Activated T-helper 1 cell treated with anti-CD3 and anti-CD28 coated beads, Interleukin-12 subunit alpha, Interleukin-12 subunit beta, Interleukin-2, Interleukin-4 antibody, amounts not matched to agents 30 ng/mL and 10 ng/mL and 1 ng/mL, durations not matched to agents 14 hours and 24 hours and 36 hours (primary cell): ENCODE data around the gene MYH10. TPM values are rescaled to one million over a fixed set of nuclear protein-coding genes. Genes with fewer than 3 reads are reported as not detected.

Source experiments
- DNase-seq: peaks from one replicate; pipeline ENCODE4 v3.0.0; 2021; ENCODE audit warnings: low spot score
- H3K27ac Mint-ChIP-seq: one replicate; pipeline ENCODE4 v1.8.0; 2021; ENCODE audit warnings: mild to moderate bottlenecking, mixed read lengths
- H3K27me3 Mint-ChIP-seq: one replicate; pipeline ENCODE4 v1.8.0; 2022; ENCODE audit warnings: mild to moderate bottlenecking, moderate library complexity, mixed read lengths; ENCODE audit not compliant: insufficient read depth
- H3K36me3 Mint-ChIP-seq: one replicate; pipeline ENCODE4 v1.8.0; 2021; ENCODE audit warnings: low read depth, mixed read lengths
- H3K4me1 Mint-ChIP-seq: one replicate; pipeline ENCODE4 v1.8.0; 2021; ENCODE audit warnings: low read depth, mixed read lengths
- H3K4me3 Mint-ChIP-seq: one replicate; pipeline ENCODE4 v1.8.0; 2021; ENCODE audit warnings: mild to moderate bottlenecking, moderate library complexity, mixed read lengths
- H3K9me3 Mint-ChIP-seq: one replicate; pipeline ENCODE4 v1.8.0; 2021; ENCODE audit warnings: mixed read lengths
- intact Hi-C: fragments of 100-400 bp; cut with micrococcal nuclease; formaldehyde crosslinking; loops from one replicate; pipeline ENCODE4 v1.15.1; 2024
- total RNA-seq: library from RNA; stranded (reverse); gene quantifications from 2 replicates; pipeline ENCODE4 v1.2.3, GENCODE V29; 2022

MYH10 gene
- total RNA-seq, 1 donor from 2014 or later = 15.3 TPM

DNA sequence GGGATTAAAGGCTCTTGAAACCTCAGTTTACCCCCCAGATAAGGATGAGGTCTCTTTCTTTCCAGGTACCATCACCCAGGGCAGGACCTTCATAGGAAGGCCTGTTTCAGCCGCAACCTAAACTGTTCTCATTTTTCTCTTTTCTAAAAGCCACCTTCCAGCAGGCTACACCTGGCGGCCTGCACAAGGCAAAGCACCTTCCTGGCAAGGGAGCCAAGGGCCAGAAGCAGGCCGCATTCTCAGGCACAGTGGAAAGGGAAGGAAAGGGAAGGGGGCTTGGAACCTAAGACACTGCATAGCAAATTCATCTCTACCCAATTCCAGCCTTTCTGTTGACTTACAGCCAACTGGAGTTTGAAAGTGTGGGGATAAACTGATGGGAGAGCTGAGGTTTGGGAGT is 203.7 kb downstream of the MYH10 start:
- Mint-ChIP-seq H3K27ac (no peak overlapping the region), H3K27me3 (peaks cover 15% of the 10 kb centered on the region), H3K36me3 (no peaks in the 10 kb centered on the region), H3K4me1 (no peaks in the 10 kb centered on the region), H3K4me3 (no peak overlapping the region), H3K9me3 (no peaks in the 10 kb centered on the region)
- no peak for DNase-seq
- intact Hi-C loops = no loop called here

DNA sequence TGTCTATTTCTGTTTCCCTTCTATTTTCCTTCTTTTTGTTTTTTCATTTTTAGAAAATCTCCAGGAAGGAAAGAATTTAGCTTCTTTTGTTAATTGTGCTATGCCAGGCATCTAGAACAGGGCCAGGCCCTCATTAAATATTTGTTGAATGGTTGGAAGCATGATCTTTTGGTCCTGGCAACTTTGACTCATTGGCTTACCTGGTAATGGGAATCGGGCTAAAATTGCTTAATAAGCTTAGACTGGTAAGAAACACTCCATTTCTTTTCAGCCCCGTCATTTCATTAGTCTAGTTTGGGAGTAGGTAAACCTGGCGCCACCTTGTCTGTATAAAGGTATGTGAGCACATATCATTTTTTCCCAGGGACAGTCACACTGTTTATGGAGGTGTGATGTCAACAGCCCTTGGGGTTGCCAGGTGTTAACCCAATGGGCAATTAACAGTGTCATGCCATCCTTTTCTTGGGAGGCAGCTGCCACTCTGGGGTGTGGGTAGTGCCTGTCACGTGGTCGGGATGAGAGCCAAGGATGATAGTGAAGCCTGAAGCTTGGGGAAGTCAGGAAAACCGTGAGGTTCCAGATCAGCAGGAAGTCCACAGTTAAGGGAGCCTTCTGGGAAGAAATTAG is 204.3 kb downstream of the MYH10 start:
- Mint-ChIP-seq H3K9me3 (no peaks in the 10 kb centered on the region), H3K4me3 (no peak overlapping the region), H3K27me3 (peaks cover 18% of the 10 kb centered on the region), H3K4me1 (no peaks in the 10 kb centered on the region), H3K36me3 (no peaks in the 10 kb centered on the region), H3K27ac (no peak overlapping the region)
- no peak for DNase-seq
- intact Hi-C loops = no loop called here

Other genes starting within 250 kb of the MYH10 start
- gene RPL26, start 247.5 kb downstream of the MYH10 start, total RNA-seq = 2,163 and 2,185 TPM in 2 replicates
- not detected in 2 replicates for gene RNF222, start 232.9 kb downstream of the MYH10 start, total RNA-seq
- 72.4 and 75.4 TPM in 2 replicates for gene NDEL1, start 194.8 kb downstream of the MYH10 start, total RNA-seq
- 0.83 TPM in 1 of 2 replicates, not detected in the other for gene CCDC42, start 114.1 kb upstream of the MYH10 start, total RNA-seq
- gene SPDYE4, start 127.8 kb upstream of the MYH10 start, total RNA-seq = not detected in 2 replicates
- 0.12 and 0.13 TPM in 2 replicates for gene MFSD6L, start 168.6 kb upstream of the MYH10 start, total RNA-seq
- gene PIK3R6, start 236.9 kb upstream of the MYH10 start, total RNA-seq = 2.0 and 2.1 TPM in 2 replicates